HEK293 (cell line): Measurements from ENCODE around the gene IGSF21.
A peak's percentile ranks its signal among the peaks of the same experiment; 100 is the strongest.

Experiments
- CTCF ChIA-PET: fragments of 350-600 bp; formaldehyde crosslinking; extraction: SDS; loops from one replicate; lab custom pipeline; 2021; ENCODE audit warnings: antibody characterized with exemption; lab: Yijun Ruan, JAX
- POLR2A ChIA-PET: fragments of 300-600 bp; formaldehyde crosslinking; extraction: SDS; loops from one replicate; lab custom pipeline; 2020; ENCODE audit warnings: antibody characterized with exemption, inconsistent platforms; lab: Yijun Ruan, JAX
- H3K27ac ChIP-seq: fragments of 200-500 bp; sonication (Bioruptor generic); 2 replicates; pipeline ENCODE4 v1.5.1; 2014; ENCODE audit warnings: low read depth, low read length, control low read depth, inconsistent platforms; ENCODE audit errors: extremely low read depth
- H3K36me3 ChIP-seq, 2 experiments: fragments of 200-500 bp in 1 of 2; sonication (Bioruptor generic) in 1 of 2; 1 replicate in 1 of 2; 2 replicates in 1 of 2; pipeline ENCODE4 v1.5.1; 2014 to 2017; ENCODE audit warnings: inconsistent platforms in 2 of 2, low read length in 2 of 2; ENCODE audit not compliant: control insufficient read depth in 2 of 2, insufficient read depth in 1 of 2
- H3K4me1 ChIP-seq: fragments of 200-500 bp; sonication (Bioruptor generic); 2 replicates; pipeline ENCODE4 v1.5.1; 2014; ENCODE audit warnings: mild to moderate bottlenecking, low read length, inconsistent platforms; ENCODE audit not compliant: control insufficient read depth, insufficient read depth
- H3K4me3 ChIP-seq: 2 replicates; pipeline ENCODE4 v1.5.1; 2011; ENCODE audit warnings: low read depth, mild to moderate bottlenecking, control low read depth, low read length, moderate library complexity
- H3K9me3 ChIP-seq: fragments of 200-500 bp; sonication (Bioruptor generic); 2 replicates; pipeline ENCODE4 v1.5.1; 2014; ENCODE audit warnings: low read depth, low read length, inconsistent platforms; ENCODE audit not compliant: control insufficient read depth, insufficient read depth
- GLIS2 ChIP-seq: fragments of 450-650 bp; formaldehyde crosslinking; IDR thresholded peaks from 2 replicates; pipeline ENCODE4 v1.5.1; 2016; ENCODE audit warnings: missing biosample characterization, missing genetic modification characterization
- HIC1 ChIP-seq: fragments of 450-650 bp; formaldehyde crosslinking; IDR thresholded peaks from 2 replicates; pipeline ENCODE4 v1.5.1; 2016; ENCODE audit warnings: missing biosample characterization, missing genetic modification characterization
- SALL2 ChIP-seq: fragments of 450-650 bp; formaldehyde crosslinking; IDR thresholded peaks from 2 replicates; pipeline ENCODE4 v1.5.0; 2017; ENCODE audit warnings: missing biosample characterization, mild to moderate bottlenecking, missing genetic modification characterization, borderline replicate concordance
- ZBTB26 ChIP-seq: fragments of 450-650 bp; formaldehyde crosslinking; optimal IDR thresholded peaks from 2 replicates; pipeline ENCODE3; 2016; ENCODE audit warnings: missing biosample characterization, mild to moderate bottlenecking, missing genetic modification characterization
- ZEB2 ChIP-seq: fragments of 450-650 bp; formaldehyde crosslinking; IDR thresholded peaks from 2 replicates; pipeline ENCODE4 v1.5.1; 2016; ENCODE audit warnings: missing biosample characterization, missing genetic modification characterization
- ZFP41 ChIP-seq: fragments of 450-650 bp; formaldehyde crosslinking; IDR thresholded peaks from 2 replicates; pipeline ENCODE4 v1.5.1; 2016; ENCODE audit warnings: missing biosample characterization, missing genetic modification characterization, borderline replicate concordance
- ZNF148 ChIP-seq: fragments of 450-650 bp; formaldehyde crosslinking; IDR thresholded peaks from 2 replicates; pipeline ENCODE4 v1.5.0; 2017; ENCODE audit warnings: missing biosample characterization, missing genetic modification characterization, borderline replicate concordance
- ZNF155 ChIP-seq: fragments of 450-650 bp; formaldehyde crosslinking; IDR thresholded peaks from 2 replicates; pipeline ENCODE4 v1.5.1; 2016; ENCODE audit warnings: missing biosample characterization, missing genetic modification characterization
- ZNF157 ChIP-seq: fragments of 450-650 bp; formaldehyde crosslinking; IDR thresholded peaks from 2 replicates; pipeline ENCODE4 v1.5.1; 2016; ENCODE audit warnings: missing biosample characterization, missing genetic modification characterization
- ZNF23 ChIP-seq: fragments of 450-650 bp; formaldehyde crosslinking; IDR thresholded peaks from 2 replicates; pipeline ENCODE4 v1.5.1; 2016; ENCODE audit warnings: missing biosample characterization, missing genetic modification characterization, borderline replicate concordance
- ZNF302 ChIP-seq: fragments of 450-650 bp; formaldehyde crosslinking; IDR thresholded peaks from 2 replicates; pipeline ENCODE4 v1.5.1; 2016; ENCODE audit warnings: missing biosample characterization, missing genetic modification characterization, low read depth
- ZNF548 ChIP-seq: fragments of 450-650 bp; formaldehyde crosslinking; IDR thresholded peaks from 2 replicates; pipeline ENCODE4 v1.5.1; 2016; ENCODE audit warnings: missing biosample characterization, missing genetic modification characterization
- ZNF560 ChIP-seq: fragments of 450-650 bp; formaldehyde crosslinking; IDR thresholded peaks from 2 replicates; pipeline ENCODE4 v1.5.1; 2017; ENCODE audit warnings: missing biosample characterization, missing genetic modification characterization, borderline replicate concordance
- ZNF645 ChIP-seq: fragments of 450-650 bp; formaldehyde crosslinking; IDR thresholded peaks from 2 replicates; pipeline ENCODE4; 2016; ENCODE audit warnings: missing biosample characterization, missing genetic modification characterization
- ZNF792 ChIP-seq: fragments of 450-650 bp; formaldehyde crosslinking; IDR thresholded peaks from 2 replicates; pipeline ENCODE4 v1.5.1; 2016; ENCODE audit warnings: missing biosample characterization, missing genetic modification characterization
- ZSCAN16 ChIP-seq: fragments of 450-650 bp; formaldehyde crosslinking; IDR thresholded peaks from 2 replicates; pipeline ENCODE4 v1.5.1; 2016; ENCODE audit warnings: missing biosample characterization, missing genetic modification characterization

The IGSF21 gene

GRCh38 chr1:18386591-18386990 is 279.0 kb downstream of the IGSF21 start (continued):
- TF ChIP-seq ZNF155: no peak

- no peaks in the 10 kb centered on the region for H3K9me3 ChIP-seq
- H3K27ac ChIP-seq: no peak overlapping the region
- H3K36me3 ChIP-seq: no peaks in the 10 kb centered on the region
- H3K4me1 ChIP-seq: no peaks in the 10 kb centered on the region
- H3K4me3 ChIP-seq: no peak overlapping the region
- CTCF ChIA-PET: no interaction called here
- POLR2A ChIA-PET: no interaction called here
- TF ChIP-seq ZNF548 (tag by site-specific recombination) (no peak), ZSCAN16 (tag by site-specific recombination) (0 out of 2 replicates have a peak, but pooled peaks have one; percentile 63)
Measured at GRCh38 chr1:18387307-18387706, 279.7 kb downstream of the IGSF21 start.

GRCh38 chr1:18390953-18391352 is 283.4 kb downstream of the IGSF21 start:
- ChIA-PET CTCF (interaction anchor here (0.6 kb wide), 1 partner anchor 27 kb away, joined by 4 read pairs; no protein-coding TSS in a partner anchor), POLR2A (no interaction called here)
- H3K9me3 ChIP-seq: no peaks in the 10 kb centered on the region
- H3K4me3 ChIP-seq: no peak overlapping the region
- no peak overlapping the region for H3K27ac ChIP-seq
- no peaks in the 10 kb centered on the region for H3K36me3 ChIP-seq
- no peak for TF ChIP-seq ZEB2 (tag by site-specific recombination)
- no peak for TF ChIP-seq ZNF23 (tag by site-specific recombination)
- TF ChIP-seq ZNF792 (tag by site-specific recombination): no peak
- no peak for TF ChIP-seq ZNF302 (tag by site-specific recombination)
- no peak for TF ChIP-seq GLIS2 (tag by site-specific recombination)
- TF ChIP-seq ZNF560 (tag by site-specific recombination): no peak
- TF ChIP-seq HIC1 (tag by site-specific recombination): no peak
- TF ChIP-seq SALL2 (tag by site-specific recombination): no peak
- TF ChIP-seq ZBTB26 (tag by site-specific recombination): no peak
- no peak for TF ChIP-seq ZNF148 (tag by site-specific recombination)
- no peak for TF ChIP-seq ZNF645 (tag by site-specific recombination)
- TF ChIP-seq ZNF157 (tag by site-specific recombination): no peak
- no peak for TF ChIP-seq ZFP41 (tag by site-specific recombination)
- no peaks in the 10 kb centered on the region for H3K4me1 ChIP-seq
